Neutrophil (primary cell): ENCODE results near the gene DNASE1L3.

ENCODE experiments used
- H3K27ac ChIP-seq: fragments of 200-600 bp; sonication (generic); 2 replicates; pipeline ENCODE4 v1.5.1; 2016; ENCODE audit warnings: mild to moderate bottlenecking, moderate library complexity
- H3K27me3 ChIP-seq: fragments of 200-600 bp; sonication (generic); 2 replicates; pipeline ENCODE4 v1.6.0; 2016; ENCODE audit warnings: mild to moderate bottlenecking
- H3K36me3 ChIP-seq: fragments of 200-600 bp; sonication (generic); 2 replicates; pipeline ENCODE4 v1.5.1; 2017
- H3K4me1 ChIP-seq, 2 experiments: fragments of 200-600 bp in 1 of 2; sonication (generic) in 1 of 2; 1 replicate in 1 of 2; 2 replicates in 1 of 2; pipeline versions ENCODE4 v1.5.1 to v1.6.1; 2013 to 2016; ENCODE audit warnings: low read depth in 1 of 2, low read length in 1 of 2, mild to moderate bottlenecking in 1 of 2, moderate library complexity in 1 of 2; ENCODE audit not compliant: control insufficient read depth in 1 of 2, insufficient read depth in 1 of 2
- H3K4me3 ChIP-seq, 2 experiments: fragments of 200-600 bp in 1 of 2; sonication (generic) in 1 of 2; 1 replicate in 1 of 2; 2 replicates in 1 of 2; pipeline ENCODE4 v1.5.1; 2013 to 2016; ENCODE audit warnings: low read depth in 1 of 2, low read length in 1 of 2, mild to moderate bottlenecking in 1 of 2, moderate library complexity in 1 of 2
- H3K9me3 ChIP-seq: fragments of 200-600 bp; sonication (generic); 2 replicates; pipeline ENCODE4 v1.5.1; 2016
- TF ChIP-seq, protein P1 (sequence below): fragments of 200-600 bp; sonication (generic); IDR thresholded peaks from 2 replicates; pipeline ENCODE4 v1.5.1; 2016; ENCODE audit warnings: antibody characterized with exemption

Gene DNASE1L3

DNA sequence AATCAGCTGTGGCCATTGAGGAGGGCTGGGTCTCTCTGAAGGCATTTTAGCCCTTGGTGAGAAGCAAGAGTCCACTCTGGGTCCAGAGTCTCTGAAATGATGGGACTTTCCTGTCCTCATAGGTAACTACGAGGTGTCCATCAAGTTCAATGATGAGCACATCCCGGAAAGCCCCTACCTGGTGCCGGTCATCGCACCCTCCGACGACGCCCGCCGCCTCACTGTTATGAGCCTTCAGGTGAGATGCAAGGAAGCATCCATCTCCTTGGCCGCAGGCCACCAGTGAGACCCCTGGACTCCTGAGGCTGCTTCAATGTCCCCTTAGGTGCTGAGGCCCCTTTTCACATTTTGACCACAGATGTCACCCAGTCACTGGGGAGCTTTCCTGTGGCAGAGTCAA, 54.9 kb downstream of the DNASE1L3 start:
- Histone ChIP-seq H3K36me3 (no peaks in the 10 kb centered on the region), H3K9me3 (no peaks in the 10 kb centered on the region), H3K4me1 (no peaks in the 10 kb centered on the region), H3K4me3 (no peak overlapping the region), H3K27ac (no peak overlapping the region), H3K27me3 (no peaks in the 10 kb centered on the region)
- TF ChIP-seq, protein P1, sequence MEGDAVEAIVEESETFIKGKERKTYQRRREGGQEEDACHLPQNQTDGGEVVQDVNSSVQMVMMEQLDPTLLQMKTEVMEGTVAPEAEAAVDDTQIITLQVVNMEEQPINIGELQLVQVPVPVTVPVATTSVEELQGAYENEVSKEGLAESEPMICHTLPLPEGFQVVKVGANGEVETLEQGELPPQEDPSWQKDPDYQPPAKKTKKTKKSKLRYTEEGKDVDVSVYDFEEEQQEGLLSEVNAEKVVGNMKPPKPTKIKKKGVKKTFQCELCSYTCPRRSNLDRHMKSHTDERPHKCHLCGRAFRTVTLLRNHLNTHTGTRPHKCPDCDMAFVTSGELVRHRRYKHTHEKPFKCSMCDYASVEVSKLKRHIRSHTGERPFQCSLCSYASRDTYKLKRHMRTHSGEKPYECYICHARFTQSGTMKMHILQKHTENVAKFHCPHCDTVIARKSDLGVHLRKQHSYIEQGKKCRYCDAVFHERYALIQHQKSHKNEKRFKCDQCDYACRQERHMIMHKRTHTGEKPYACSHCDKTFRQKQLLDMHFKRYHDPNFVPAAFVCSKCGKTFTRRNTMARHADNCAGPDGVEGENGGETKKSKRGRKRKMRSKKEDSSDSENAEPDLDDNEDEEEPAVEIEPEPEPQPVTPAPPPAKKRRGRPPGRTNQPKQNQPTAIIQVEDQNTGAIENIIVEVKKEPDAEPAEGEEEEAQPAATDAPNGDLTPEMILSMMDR: no peak

DNA sequence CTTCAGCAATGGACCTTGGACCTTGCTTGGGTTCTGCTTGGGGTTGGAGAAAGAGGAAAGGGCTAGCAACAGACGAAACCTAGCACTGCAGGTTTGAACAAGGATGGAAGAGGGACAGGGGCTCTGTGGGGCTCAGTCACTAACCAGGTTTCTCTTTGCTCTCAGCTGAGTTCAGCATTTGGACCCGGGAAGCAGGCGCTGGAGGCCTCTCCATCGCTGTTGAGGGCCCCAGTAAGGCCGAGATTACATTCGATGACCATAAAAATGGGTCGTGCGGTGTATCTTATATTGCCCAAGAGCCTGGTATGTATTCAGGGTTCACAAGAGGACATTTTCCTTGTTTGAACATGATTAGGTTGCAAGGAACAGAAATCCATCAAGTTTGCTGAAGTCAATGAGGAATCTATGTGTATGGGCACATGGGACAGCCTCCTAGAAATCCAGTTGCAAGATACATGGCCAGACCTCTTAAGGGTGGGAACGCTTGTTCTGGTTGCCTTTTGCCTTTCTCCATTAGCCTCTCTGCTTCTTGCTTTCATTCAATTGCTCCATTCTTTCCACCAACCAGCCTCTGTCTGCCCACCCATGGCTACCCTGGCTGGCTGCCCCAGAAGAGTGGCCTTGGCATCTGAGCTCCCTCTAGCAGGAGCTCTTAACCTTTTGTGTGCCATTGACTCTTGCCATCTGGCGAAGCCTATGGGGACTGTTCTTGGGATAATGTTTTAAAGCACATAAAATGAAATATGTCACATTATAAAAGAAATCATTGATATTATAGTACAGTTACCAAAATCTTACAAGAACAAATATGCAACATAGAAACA, 55.9 kb downstream of the DNASE1L3 start:
- Histone ChIP-seq H3K27ac (no peak overlapping the region), H3K27me3 (no peaks in the 10 kb centered on the region), H3K4me3 (no peak overlapping the region), H3K36me3 (no peaks in the 10 kb centered on the region), H3K9me3 (no peaks in the 10 kb centered on the region), H3K4me1 (no peaks in the 10 kb centered on the region)
- TF ChIP-seq, protein P1: no peak

DNA sequence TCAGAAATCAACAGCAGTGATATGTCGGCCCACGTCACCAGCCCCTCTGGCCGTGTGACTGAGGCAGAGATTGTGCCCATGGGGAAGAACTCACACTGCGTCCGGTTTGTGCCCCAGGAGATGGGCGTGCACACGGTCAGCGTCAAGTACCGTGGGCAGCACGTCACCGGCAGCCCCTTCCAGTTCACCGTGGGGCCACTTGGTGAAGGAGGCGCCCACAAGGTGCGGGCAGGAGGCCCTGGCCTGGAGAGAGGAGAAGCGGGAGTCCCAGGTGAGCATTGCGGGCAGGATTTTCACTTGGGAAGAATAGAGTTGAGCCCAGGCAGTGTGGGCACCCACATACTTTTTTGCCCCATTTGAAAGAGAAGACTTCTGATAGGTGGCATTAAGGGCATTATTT, 57.4 kb downstream of the DNASE1L3 start:
- Histone ChIP-seq H3K9me3 (no peaks in the 10 kb centered on the region), H3K27ac (no peak overlapping the region), H3K36me3 (no peaks in the 10 kb centered on the region), H3K4me1 (no peaks in the 10 kb centered on the region), H3K27me3 (no peaks in the 10 kb centered on the region), H3K4me3 (no peak overlapping the region)
- TF ChIP-seq, protein P1: no peak

DNA sequence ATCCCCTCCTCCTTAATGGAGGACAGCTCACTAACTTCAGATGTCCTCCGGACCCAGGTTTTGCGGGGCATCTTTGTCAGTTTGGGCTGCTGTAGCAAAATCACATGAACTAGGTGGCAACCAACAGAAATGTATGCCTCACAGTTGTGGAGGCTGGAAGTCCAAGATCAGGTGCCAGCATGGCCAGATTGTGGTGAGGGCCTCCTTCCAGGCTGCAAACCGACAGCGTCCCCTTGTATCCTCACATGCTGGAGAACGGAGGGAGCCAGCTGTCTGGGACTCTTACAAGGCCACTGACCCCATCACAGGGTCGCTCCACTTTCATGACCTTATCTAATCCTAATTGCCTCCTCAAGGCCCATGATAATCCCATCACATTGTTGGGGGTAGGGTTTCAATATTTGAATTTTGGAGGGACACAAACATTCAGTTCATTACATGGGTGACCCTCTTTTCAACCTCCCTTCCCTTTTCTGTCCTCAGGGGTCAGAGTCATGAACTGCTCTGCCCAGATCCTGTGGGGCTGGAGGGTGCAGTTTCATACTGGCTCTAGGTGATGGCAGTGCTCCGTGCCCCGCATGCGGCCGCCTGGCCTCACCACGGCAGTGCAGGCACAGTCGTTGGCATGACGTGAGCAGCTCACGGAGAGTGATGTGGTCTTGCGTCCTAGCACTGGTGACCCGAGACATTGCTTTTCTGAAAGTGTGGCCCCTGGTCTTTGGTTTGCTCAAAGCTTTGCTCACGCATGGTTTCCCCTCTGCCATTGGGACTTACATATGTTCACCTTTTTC, 58.4 kb downstream of the DNASE1L3 start:
- H3K36me3 ChIP-seq: no peaks in the 10 kb centered on the region
- no peak overlapping the region for H3K4me3 ChIP-seq
- H3K9me3 ChIP-seq: no peaks in the 10 kb centered on the region
- H3K4me1 ChIP-seq: no peaks in the 10 kb centered on the region
- no peak overlapping the region for H3K27ac ChIP-seq
- no peaks in the 10 kb centered on the region for H3K27me3 ChIP-seq
- TF ChIP-seq, protein P1: no peak

DNA sequence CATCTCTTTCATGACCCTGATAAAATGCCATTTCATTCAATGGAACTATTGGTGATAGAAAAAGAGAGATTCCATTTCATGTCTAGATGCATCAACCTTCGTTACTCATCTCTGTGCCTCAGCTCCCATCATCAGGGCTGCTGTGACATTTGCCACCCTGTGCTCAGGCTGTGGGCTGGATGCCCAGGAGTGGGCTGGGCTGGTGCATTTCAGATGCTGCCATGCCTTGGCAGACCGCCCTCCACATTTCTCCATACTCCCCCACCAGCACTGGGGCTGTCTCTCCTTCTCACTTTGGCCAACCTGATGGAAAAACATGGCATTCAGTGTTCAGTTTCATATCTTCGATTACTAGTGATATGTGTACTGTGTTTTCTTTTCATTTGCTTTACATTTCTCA, 59.1 kb downstream of the DNASE1L3 start:
- TF ChIP-seq, protein P1: no peak
- Histone ChIP-seq H3K27me3 (no peaks in the 10 kb centered on the region), H3K36me3 (no peaks in the 10 kb centered on the region), H3K27ac (no peak overlapping the region), H3K9me3 (no peaks in the 10 kb centered on the region), H3K4me1 (no peaks in the 10 kb centered on the region), H3K4me3 (no peak overlapping the region)
